GM18870 (cell line): ENCODE results near the gene MTMR12.

ENCODE experiments used
- ATAC-seq: cut with Tn5 transposase; IDR thresholded peaks from one replicate; pipeline ENCODE4 v1.9.1; 2021; ENCODE audit warnings: moderate library complexity; ENCODE audit not compliant: unreplicated experiment

Gene MTMR12

DNA sequence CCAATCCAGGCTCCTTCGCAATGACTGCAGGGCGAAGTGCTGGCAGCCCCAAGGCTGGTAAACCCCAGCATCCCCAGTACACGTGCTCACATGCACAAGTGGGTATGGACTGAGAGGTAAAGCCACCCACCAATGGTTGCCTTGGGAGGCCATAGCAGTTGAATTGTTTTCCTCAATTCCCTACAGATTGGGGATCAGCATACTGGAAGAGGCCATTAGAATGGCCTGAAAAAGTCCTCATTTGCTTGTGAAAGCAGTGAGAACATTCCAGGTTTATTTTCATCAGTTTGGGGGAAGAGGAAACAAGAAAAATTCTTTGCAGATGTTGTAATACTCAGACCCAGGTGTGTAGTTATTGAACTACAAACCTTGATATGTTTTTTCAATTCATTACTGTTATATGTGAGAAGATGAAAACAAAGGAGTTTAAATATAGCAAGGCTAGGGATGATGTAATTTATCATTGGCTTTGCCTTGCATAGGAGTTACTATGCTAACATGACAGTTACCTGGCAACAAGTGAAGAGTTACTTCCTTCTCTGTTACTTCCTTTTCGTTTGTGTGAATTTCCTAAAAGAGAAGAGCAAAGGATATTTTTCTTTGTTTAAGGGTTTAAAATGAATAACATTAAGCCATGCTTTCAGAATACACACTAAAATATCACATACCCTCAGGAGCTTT is 36.4 kb downstream of the MTMR12 start:
- peak; percentile 32 for ATAC-seq

DNA sequence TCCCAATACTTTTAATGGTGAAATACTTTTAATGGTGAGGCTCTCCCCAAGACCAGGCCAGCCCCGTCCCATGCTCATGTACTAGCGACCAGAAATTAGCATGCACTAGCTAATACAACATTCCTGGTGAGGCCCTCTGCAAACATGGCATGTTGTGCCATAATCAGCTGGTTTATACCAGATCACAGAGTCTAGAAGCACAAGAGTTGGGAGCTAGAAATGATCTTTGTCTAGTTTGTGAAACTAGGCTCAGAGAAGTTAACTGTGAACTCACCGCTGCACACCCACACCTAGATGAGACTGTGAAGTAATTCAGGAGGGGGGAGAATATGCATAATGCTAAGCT is 37.4 kb downstream of the MTMR12 start:
- no peak for ATAC-seq

DNA sequence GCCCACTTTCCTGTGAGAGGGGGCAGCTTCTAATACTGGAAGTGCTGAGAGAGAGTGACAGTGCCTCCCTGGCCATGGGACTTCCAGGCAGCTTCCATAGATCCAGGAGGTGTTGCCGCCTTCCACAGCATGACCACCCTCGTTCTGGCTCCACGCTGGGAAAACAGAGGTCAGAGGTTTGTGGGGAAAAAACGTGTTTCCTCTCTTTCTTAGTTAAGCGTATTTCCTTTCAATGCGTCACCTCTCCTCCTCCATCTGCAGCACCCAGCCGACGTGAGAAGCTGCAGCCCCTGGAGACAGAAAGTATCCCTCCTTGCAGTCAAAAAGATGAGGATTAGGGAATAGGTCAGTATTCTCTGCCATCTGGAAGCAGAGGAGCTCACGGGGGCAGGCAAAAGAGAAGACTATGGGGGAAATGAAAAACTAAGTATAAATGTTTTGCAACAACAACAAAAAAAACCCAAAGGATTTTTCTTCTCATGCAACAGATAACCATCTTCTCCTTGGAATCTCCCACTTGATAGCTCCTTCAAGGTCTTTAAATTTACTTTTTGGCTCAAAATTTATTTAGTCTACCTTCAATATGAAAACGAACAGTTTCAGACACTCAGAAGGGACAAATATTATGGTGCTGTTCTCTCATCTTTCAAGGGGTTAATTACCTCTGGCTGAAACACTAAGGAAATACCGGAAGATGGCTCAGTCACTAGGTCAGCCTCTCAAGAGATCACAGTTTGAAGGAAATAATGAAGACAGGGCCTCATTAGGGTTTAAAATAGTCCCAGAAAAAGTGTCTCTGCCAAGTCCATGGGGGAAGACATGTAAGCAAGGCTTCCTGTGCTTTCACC is 38.0 kb downstream of the MTMR12 start:
- ATAC-seq, result no peak

DNA sequence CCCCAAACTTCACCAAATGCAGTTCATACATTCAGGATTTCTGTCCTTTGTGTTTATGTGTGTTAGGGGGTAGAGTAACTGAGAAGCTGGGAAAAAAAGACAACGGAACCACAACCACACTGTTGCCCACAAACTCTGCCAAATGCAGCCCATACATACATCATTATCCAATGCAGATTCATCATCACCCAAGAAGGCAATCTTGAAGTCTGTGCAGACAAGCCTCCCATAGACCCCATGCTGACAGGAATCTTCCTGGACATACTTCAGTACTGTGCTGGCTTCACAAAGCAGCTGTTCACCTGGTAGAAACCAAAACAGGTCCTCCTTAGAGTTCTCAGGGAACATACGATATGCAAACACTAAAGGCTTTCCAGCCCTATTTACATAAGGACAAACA is 38.9 kb downstream of the MTMR12 start:
- ATAC-seq, result no peak

DNA sequence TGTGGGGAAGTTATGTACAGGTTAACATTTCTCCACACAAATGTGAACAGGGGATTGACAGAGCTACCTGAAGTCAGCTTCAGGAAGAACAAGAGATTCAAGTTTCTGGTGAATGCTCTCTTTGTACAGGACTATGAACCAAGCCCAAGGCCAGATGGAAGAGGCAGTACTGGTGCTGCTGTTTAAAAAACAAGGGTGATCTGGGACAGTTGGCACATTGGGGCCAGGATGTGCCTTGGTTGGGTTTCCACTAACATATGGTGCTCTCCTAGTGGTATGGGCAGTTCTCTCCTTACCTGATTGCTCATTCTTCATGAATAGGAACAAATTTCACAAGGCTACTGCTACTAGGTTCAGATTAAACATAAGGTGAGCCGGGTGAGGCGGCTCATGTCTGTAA is 40.0 kb downstream of the MTMR12 start:
- no peak for ATAC-seq

DNA sequence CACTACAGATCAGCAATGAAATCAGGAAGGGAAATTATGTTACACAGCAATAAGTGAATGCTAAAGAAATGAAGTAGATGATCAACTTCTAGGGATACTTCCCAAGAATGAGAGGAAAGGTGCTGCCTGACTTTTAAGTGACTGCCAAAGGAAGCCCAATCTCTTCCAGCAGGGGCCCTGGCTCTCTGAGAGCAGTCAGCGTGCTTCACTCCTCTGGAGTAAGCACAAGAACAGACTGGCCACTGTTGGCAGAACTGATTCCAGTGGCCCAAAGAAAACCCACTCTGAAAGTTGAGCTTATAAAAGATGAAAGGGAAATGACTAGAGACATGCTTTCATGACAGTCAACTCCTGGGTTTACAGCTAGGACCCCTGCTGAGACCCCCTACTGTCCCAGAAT is 41.8 kb downstream of the MTMR12 start:
- no peak for ATAC-seq

DNA sequence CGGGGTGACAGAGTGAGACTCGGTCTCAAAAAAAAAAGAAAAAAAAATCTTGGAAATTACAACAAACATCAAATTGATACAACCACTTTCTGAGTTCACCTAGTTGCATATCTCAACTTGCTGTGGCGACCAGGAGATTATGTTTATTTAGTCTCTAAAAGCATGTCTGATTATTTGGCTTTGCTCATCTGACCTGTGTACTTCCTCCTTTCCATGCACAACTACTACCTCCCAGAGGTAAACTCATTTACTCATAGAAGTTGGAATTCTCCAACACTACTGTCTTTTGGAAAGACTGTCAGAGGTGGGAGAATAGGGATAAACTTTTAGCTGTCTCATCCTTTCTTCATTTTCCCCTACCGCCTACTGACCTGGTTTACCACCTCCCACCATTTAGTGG is 42.6 kb downstream of the MTMR12 start:
- no peak for ATAC-seq

DNA sequence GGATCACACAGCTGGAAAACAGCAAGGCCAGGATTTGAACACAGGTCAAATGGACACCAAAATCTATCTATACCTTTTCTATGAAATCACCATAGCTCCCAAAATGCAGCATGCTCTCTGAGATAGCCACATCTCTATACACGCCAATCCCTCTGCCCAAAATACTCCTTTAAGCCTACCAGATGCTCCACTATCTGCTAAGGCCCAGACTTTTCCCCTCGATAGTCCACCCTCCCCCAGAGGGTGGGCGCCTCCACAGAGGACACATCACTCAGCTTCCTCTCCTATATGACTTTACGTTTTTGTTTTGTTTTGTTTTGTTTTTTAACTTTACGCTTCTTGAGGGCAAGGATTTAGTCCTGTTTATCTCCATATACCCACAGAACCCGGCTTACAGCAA is 46.8 kb downstream of the MTMR12 start:
- ATAC-seq, result no peak

DNA sequence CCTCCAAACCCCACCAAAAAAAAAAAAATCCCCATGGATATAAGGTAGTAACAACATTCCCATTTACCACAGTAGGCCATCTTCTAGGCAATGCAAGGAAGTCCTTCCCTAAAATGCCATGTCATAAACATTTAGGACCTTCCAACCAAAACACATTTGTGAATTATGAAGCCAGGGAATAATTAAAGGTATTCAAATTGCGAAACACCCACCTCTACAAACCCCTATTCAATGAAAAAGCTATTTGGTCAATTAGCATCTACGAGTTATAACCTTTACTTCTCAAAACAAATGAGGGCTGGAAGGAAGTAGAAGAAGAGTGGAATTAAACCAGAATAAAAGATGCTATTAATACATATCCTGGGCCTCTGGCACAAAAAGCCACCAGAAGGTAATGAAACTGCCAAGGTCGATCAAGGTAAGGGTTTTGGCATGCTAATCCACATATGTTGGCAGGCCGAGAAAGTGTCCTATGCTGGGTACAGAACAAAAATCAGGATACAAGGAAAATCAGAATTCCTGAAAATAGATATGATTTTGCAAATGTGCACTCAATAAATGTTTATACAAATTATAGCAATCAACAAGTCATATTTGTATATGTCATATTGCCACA is 47.7 kb downstream of the MTMR12 start:
- no peak for ATAC-seq

DNA sequence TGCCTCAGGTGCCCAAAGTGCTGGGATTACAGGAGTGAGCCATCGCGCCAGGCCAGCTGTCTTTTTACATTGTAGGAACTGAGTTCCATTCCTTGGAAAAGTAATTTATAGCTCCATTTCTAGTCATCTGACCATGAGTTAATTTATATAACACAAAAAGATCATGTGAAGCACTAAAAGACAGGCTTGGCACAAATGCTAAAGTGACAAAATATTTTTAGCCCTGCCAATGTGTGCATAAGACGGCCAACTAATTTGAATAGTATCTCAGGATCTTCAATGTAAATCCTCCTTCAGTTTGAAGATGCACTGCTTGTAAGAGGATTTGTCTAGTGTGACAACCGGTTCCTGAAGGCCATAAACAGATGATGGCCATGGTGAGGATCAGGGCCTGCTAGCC is 49.1 kb downstream of the MTMR12 start:
- ATAC-seq, result no peak

DNA sequence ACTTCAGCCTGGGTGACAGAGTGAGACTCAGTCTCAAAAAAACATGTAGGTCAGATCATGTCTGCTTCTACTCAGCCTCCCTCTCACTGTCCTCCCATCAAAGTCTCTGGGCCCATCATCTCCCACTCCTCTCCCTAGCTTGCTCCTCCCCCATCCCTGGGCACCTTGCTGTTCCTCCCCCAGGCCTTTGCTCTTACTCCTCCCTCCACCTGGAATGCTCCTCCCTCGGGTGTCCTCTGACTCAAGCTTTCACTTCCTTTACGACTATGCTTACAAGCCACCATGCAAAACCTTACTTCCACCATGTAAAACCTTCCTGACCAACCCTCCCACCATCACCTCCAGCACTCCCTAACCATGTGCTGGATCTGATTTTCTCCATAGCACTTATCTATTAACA is 51.5 kb downstream of the MTMR12 start:
- peak; percentile 78 for ATAC-seq

DNA sequence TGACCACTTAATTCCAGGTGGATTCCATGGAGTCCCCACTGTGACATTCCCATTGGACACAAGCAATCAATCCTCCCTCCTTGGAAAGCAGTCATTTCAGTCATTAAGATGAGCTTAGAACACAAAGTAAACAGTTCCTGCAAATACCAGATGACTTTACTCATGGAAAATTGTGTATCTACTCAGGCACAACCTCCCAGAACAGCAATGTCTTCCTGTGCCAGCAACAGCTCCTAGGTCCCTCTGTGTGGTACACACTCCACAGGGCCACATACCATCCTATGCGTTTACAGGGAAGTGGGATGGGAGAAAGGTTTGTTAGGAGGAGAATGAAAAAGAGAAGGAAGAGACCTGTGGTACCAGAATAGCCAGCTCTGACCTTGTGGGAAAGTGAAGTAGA is 53.7 kb downstream of the MTMR12 start:
- ATAC-seq, result no peak

DNA sequence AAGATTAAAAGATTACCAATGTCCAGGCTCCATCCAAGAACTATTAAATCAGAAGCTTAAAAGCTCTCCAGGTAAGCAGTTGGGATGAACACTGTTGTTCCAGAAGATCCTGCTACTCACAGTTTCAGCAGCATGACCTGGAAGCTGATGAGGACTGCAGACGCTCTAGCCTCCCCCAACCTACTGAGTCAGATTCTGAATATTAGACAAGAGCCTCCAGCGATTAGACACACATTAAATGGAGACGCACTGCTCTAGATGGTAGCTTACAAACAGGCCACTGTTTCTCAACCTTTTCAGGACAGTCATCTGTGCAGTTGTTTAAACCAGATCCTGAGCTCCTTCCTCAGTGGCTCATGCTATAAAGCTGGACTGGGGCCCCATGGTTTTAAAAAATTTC is 54.3 kb downstream of the MTMR12 start:
- no peak for ATAC-seq

DNA sequence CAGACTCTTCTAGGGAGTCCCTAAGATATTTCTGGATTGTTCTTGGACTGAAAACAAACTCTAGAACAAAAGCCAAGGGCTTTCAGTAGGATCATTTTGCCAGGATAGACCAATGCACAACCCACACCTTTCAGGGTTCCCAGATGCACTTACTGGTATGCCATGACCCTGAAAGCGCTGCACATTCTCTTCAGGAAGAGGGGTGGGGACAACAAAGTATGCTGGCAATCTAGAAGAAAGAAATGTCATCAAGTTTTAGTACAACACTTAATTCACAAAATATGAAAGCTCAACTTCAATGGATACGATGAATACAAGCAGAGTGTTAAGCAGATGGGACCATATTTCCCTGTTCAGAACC is 57.2 kb downstream of the MTMR12 start:
- ATAC-seq, result no peak

DNA sequence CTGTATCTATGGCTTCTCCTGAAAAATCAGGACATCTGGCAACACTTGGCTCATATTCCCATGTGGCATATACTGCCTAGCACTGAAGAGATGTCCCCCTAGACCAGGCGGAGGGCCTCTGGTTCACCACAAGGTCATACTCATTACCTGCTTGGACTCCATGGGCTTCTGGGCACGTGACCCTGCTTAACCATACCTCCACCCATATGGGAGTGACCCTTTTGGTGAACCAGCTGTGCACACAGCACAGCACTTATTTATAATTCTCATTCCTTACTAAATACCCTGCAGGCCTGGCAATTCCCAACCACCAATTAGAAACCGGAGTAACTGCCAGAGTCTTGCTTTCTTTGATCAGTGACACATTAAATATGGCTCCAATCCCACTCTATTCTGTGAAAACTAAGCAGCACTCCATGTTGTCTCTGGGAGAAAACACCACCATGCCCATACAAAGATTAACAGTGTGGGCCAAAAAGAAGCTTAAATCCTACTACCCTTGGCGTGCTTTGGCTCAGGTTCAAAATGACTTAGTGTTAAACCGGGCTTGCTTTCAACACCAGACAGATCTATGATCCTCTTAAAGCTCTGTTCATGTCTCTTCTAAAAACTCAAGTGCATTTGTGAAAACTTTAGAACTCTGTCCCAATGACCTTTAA is 57.7 kb downstream of the MTMR12 start:
- ATAC-seq, result no peak

DNA sequence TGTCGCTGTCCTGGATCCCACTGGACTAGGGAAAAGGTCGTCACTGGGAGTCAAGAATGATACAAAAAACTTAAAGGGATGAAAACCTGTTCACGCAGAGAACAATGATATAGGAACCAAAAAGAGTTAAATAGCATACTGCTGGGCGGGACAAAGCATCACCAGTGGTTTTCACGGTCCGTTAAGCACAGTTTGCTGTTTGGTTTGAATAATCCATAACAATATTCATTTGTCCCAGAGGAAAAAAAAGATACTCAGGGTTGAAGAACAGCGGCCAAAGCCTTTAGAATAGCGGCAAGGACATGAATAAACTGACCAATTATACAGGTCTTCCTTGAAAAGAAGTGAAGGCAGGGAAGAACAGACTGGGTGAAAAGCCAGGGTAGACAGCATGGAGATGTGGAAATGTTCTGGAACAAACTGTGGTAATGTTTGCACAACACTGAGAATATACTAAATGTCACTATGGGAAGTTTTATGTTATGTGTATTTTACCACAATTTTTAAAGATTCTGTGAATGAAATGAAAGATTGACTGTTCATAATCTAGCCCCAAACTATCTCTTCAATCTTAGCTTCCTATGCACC is 60.8 kb downstream of the MTMR12 start:
- no peak for ATAC-seq

DNA sequence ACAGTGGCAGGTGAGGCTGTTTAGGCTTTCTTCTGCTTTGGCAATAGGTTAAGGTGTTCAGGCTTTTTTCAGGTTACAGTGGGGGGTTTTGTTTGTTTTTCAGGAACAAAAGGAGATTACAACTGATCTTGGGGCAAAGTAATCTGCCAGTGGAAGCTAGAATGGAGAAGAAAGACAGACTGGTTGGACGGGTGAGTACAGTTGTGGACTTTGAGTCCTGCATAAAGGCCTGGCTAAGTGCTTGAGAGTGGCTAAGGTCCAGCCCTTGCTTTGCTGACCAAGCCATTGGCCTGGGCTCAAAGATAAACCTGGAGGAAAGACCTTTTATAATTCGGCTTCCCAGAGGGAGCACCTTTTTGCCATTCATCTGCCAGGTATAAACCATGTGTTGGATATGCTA is 63.1 kb downstream of the MTMR12 start:
- ATAC-seq, result no peak

DNA sequence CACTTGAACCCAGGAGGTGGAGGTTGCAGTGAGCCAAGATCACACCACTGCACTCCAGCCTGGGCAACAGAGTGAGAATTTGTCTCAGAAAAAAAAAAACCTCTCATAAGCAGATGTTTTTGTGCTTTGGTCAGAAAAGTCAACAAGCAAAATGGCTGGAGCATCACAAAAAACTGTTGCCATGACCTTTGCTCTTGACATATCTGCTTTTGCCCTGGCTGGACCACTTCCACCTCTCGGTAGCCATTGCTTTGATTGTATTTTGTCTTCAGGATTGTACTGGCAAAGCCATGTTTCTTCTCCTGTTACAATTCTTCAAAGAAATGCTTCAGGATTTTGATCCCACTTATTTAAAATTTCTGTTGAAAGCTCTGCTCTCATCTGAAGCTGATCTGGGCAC is 67.0 kb downstream of the MTMR12 start:
- ATAC-seq, result no peak

DNA sequence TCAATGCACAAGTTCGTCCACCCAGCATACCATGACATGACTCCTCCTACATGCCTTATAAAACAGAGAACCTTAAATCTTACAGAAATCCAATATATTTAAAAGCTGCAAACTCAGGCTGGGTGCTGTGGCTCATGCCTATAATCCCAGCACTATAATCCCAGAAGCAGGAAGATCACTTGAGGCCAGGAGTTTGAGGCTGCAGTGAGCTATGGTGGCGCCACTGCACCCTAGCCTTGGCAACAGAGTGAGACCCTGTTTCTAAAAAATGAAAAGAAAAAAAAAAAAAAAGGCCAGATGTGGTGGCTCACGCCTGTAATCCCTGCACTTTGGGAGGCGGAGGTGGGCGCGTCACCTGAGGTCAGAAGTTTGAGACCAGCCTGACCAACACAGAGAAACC is 68.7 kb downstream of the MTMR12 start:
- ATAC-seq, result no peak

DNA sequence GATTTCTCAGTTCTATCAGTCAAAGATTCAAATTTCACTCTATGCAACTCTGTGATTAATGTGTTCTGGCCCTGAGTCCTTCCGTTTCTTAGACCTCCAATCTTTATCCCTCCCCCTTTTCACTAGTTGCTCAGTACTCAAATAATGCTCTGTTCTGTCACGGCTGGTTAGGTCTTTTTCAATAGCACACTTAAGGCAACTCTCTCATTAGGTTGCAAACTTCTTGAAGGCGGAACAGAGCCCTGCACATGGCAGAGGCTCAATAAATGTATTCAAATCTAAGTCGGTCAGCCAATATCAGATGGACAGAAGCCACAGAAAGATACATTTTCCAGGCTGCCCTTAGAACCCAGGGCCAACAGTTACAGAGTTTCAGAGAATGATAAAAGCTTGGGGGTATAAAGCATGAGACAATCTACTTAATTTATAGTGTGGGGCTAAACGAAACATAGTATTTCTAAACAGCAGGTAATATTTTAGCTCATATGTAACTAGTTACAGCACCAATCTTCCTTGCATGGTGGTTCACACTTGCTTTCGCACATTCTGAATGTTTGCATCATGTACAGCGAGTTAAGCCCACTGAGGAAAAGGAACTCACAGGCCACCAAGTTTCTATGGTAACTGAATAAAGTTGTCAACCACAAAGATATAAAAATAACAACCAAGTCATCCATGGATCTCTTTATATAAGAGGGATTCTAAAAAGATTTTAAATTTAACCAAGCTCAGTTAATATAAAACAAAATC is 71.5 kb downstream of the MTMR12 start:
- ATAC-seq, result no peak

DNA sequence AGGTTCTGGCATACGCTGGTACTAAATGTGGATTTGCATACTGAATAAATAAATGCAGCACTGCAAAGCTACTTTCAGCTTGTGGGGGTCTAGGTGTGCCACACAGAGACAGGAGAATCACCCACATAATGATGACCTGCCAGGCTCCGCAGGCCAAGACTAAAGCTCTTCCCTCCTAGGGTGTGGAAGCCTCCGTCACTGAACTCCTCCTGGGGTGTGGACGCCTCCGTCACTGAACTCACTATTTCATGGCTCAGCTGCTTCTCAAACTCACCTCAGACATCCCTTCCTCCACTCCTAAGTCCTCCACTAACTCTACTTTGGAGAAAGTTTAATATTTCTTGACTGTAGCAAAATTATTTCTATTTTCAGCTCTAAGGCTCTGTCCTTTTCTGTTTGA is 73.4 kb downstream of the MTMR12 start:
- no peak for ATAC-seq
